Fibroblast of mammary gland (primary cell): ENCODE measurements around the gene ATP4A.

Experiments
- DNase-seq: peaks from one replicate; pipeline ENCODE4 v3.0.0-alpha.2; 2010; ENCODE audit warnings: low read depth
- H3K4me3 ChIP-seq: 2 replicates; pipeline ENCODE4 v1.5.1; 2011; ENCODE audit warnings: low read depth, mild to moderate bottlenecking, low read length, moderate library complexity; ENCODE audit not compliant: control insufficient read depth
- CTCF ChIP-seq: conservative IDR thresholded peaks from 2 replicates; pipeline ENCODE4 v1.5.1; 2011; ENCODE audit warnings: low read depth, low read length, inconsistent platforms; ENCODE audit not compliant: control insufficient read depth, insufficient read depth

ATP4A gene

GRCh38 chr19:35524181-35524837 lies 39.1 kb downstream of the ATP4A start:
- no peak for TF ChIP-seq CTCF
- no peak overlapping the region for H3K4me3 ChIP-seq
- no peak for DNase-seq

GRCh38 chr19:35522745-35523327 lies 40.6 kb downstream of the ATP4A start:
- no peak overlapping the region for H3K4me3 ChIP-seq
- no peak for TF ChIP-seq CTCF

GRCh38 chr19:35521124-35521743 lies 42.2 kb downstream of the ATP4A start:
- DNase-seq, result no peak
- no peak for TF ChIP-seq CTCF
- no peak overlapping the region for H3K4me3 ChIP-seq

More at GRCh38 chr19:35522745-35523327, 40.6 kb downstream of the ATP4A start:
- no peak for DNase-seq

GRCh38 chr19:35519291-35519690 lies 44.2 kb downstream of the ATP4A start:
- no peak for TF ChIP-seq CTCF
- no peak overlapping the region for H3K4me3 ChIP-seq
- DNase-seq, result peak; percentile 55

GRCh38 chr19:35518313-35518712 lies 45.1 kb downstream of the ATP4A start:
- no peak overlapping the region for H3K4me3 ChIP-seq
- DNase-seq, result peak; percentile 98
- no peak for TF ChIP-seq CTCF

GRCh38 chr19:35517342-35517741 lies 46.1 kb downstream of the ATP4A start:
- H3K4me3 ChIP-seq, result no peak overlapping the region
- no peak for DNase-seq
- TF ChIP-seq CTCF, result no peak
